BLaER1 treated with 17β-estradiol and CSF1 and Interleukin-3, amounts not matched to agents 10 nM and 100 nM (cell line): ENCODE data around the gene CRPPA.
A peak's percentile ranks its signal among the peaks of the same experiment; 100 is the strongest.

ENCODE experiments used
- H3K27ac ChIP-seq, 11 experiments: shearing (Covaris generic); formaldehyde crosslinking; 2 replicates each; pipeline ENCODE4 v1.8.1; 2022
- H3K27me3 ChIP-seq, 11 experiments: shearing (Covaris generic); formaldehyde crosslinking; 2 replicates each; pipeline ENCODE4 v1.8.1; 2022
- H3K36me3 ChIP-seq, 11 experiments: shearing (Covaris generic); formaldehyde crosslinking; 2 replicates each; pipeline ENCODE4 v1.8.1; 2022
- H3K4me1 ChIP-seq, 10 experiments: shearing (Covaris generic); formaldehyde crosslinking; 2 replicates each; pipeline ENCODE4 v1.8.1; 2022
- H3K4me2 ChIP-seq, 11 experiments: shearing (Covaris generic); formaldehyde crosslinking; 2 replicates each; pipeline ENCODE4 v1.8.1; 2022
- H3K4me3 ChIP-seq, 10 experiments: shearing (Covaris generic); formaldehyde crosslinking; 2 replicates each; pipeline ENCODE4 v1.8.1; 2022
- H3K9ac ChIP-seq, 11 experiments: shearing (Covaris generic); formaldehyde crosslinking; 2 replicates each; pipeline ENCODE4 v1.8.1; 2022
- H3K9me3 ChIP-seq, 11 experiments: shearing (Covaris generic); formaldehyde crosslinking; replicated peaks in 1 of 11; 2 replicates each; pipeline ENCODE4 v1.8.1; 2022
- H4K20me1 ChIP-seq, 11 experiments: shearing (Covaris generic); formaldehyde crosslinking; 2 replicates each; pipeline ENCODE4 v1.8.1; 2022
- Cebpa-rat ChIP-seq, 11 experiments: shearing (Covaris generic); IDR thresholded peaks; 2 replicates each; pipeline ENCODE4 v1.8.1; 2022

Gene CRPPA

DNA sequence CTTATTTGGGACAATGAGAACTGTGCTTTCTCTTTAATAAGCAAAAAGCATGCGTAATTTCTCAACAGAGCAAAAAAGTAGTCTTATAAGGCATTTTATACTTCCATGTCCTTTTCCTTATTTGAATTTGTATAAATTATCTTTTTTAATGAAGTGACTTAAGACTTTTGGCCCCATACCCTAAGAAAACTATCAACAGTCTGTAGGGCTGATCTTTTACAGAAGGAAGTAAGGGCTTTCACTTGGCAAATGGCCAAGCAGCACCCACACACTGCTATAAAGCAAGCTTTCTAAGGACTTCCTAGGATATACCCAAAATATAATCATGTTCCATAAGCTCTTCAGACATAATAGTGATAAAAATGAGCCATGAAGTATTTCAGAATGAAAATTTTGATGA lies 3.4 kb downstream of the CRPPA start:
- peaks cover 0 to 6% (median 0%) of the 10 kb centered on the region in 11 experiments; a peak in 2 of 22 replicates for H3K9me3 ChIP-seq
- peak overlapping the region in 4 of 11 experiments; percentile 54 to 79 (median 68); a peak in 7 of 22 replicates for H3K4me2 ChIP-seq
- no peaks in the 10 kb centered on the region for H3K36me3 ChIP-seq
- peak overlapping the region in 6 of 11 experiments; percentile 33 to 81 (median 61); a peak in 7 of 22 replicates for H3K27ac ChIP-seq
- no peak overlapping the region for H3K4me3 ChIP-seq
- TF ChIP-seq Cebpa-rat (IDR thresholded peaks at IDR 0.05) = no peak
- H3K9ac ChIP-seq = no peak overlapping the region
- no peaks in the 10 kb centered on the region for H4K20me1 ChIP-seq
- H3K4me1 ChIP-seq = peaks cover 25 to 47% (median 31%) of the 10 kb centered on the region in 10 experiments; a peak in 19 of 20 replicates
- H3K27me3 ChIP-seq = peaks cover 0 to 46% (median 0%) of the 10 kb centered on the region in 11 experiments; a peak in 6 of 22 replicates

- no peak for TF ChIP-seq Cebpa-rat (IDR thresholded peaks at IDR 0.05)
- peak overlapping the region in 9 of 11 experiments; percentile 14 to 81 (median 56); a peak in 14 of 22 replicates for H3K27ac ChIP-seq
- peaks cover 0 to 6% (median 0%) of the 10 kb centered on the region in 11 experiments; a peak in 2 of 22 replicates for H3K9me3 ChIP-seq
- peak overlapping the region; percentile 7 to 79 (median 40); a peak in 16 of 22 replicates for H3K4me2 ChIP-seq
- H3K27me3 ChIP-seq = peaks cover 0 to 50% (median 0%) of the 10 kb centered on the region in 11 experiments; a peak in 6 of 22 replicates
- no peaks in the 10 kb centered on the region for H3K36me3 ChIP-seq
- peaks cover 20 to 40% (median 26%) of the 10 kb centered on the region in 10 experiments; a peak in 19 of 20 replicates for H3K4me1 ChIP-seq
- no peaks in the 10 kb centered on the region for H4K20me1 ChIP-seq
- peak overlapping the region in 2 of 11 experiments; percentile 21 to 59; a peak in 3 of 22 replicates for H3K9ac ChIP-seq
- H3K4me3 ChIP-seq = no peak overlapping the region
Measured at GRCh38 chr7:16416289-16417282, 4.8 kb downstream of the CRPPA start.

DNA sequence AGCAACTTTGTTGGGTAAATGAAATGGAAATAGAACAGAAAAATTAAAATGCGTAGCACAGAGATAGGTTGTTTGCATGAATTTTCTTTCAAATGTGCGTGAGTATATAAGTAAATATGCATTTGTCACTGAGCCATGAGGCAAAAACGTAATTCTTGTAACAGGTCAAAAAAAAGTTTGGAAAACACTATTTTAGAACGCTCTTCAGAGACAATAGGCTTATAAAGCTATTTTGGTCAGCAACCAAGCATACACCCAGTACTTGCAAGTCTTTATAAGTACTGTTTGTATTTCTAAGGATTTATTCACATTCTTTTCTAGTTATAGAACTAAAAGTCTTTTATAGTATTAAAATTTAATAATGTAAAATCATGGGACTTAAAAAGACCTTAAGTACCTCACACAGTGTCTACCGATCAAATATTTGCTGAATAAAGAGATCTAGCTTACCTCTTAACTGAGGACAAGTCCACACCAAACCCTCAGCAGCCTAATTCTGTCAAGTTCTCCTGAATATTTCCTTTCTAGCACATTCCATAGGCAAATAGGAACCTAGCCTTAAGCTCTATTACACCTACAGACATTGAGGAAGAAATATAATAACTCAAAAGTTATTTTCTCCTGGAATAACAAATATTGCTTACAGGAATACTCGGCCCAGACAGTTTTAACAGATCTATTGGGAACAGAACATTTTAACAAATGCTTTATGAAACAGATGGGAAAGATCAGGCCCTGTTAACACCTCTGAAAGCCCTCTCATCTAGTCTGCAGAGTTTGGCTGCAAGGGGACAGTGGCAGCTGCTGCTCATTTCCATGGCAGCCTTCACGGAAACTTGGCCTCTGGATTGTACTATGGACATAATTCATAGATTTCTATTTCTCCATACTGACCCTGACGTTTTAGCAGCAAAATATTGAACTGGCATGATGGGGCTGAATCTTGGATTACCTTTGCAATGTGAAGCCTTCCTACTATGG lies 8.8 kb downstream of the CRPPA start:
- Histone ChIP-seq H4K20me1 (no peaks in the 10 kb centered on the region), H3K4me2 (no peak overlapping the region), H3K36me3 (no peaks in the 10 kb centered on the region), H3K27ac (no peak overlapping the region), H3K9me3 (no peaks in the 10 kb centered on the region), H3K27me3 (peaks cover 0 to 87% (median 0%) of the 10 kb centered on the region in 11 experiments; a peak in 6 of 22 replicates), H3K4me3 (no peak overlapping the region), H3K4me1 (peaks cover 7 to 18% (median 13%) of the 10 kb centered on the region in 10 experiments; a peak in 18 of 20 replicates), H3K9ac (no peak overlapping the region)
- no peak for TF ChIP-seq Cebpa-rat (IDR thresholded peaks at IDR 0.05)

DNA sequence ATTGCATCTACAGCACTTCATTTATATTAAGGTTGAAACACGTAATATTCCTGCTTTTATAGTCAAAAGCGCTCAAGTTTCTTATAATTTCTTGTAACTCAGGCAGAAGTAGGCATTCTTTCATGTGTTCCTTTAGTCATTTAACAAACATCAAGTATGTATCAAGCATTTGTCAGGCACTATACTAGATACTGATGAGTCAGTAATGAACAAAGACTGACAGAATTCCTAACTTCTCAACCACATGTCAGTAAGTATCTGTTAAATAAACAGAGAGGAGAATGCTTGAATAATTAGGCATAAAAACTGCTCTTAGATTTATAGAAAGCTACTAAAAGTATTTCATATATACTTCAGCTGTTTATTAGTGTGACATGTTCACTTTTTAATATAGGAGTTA lies 9.9 kb downstream of the CRPPA start:
- Histone ChIP-seq H3K27ac (no peak overlapping the region), H4K20me1 (no peaks in the 10 kb centered on the region), H3K9me3 (no peaks in the 10 kb centered on the region), H3K9ac (no peak overlapping the region), H3K4me3 (no peak overlapping the region), H3K36me3 (no peaks in the 10 kb centered on the region), H3K4me2 (no peak overlapping the region), H3K27me3 (peaks cover 0 to 99% (median 0%) of the 10 kb centered on the region in 11 experiments; a peak in 6 of 22 replicates), H3K4me1 (peaks cover 0 to 8% (median 1%) of the 10 kb centered on the region in 10 experiments; a peak in 12 of 20 replicates)
- no peak for TF ChIP-seq Cebpa-rat (IDR thresholded peaks at IDR 0.05)

DNA sequence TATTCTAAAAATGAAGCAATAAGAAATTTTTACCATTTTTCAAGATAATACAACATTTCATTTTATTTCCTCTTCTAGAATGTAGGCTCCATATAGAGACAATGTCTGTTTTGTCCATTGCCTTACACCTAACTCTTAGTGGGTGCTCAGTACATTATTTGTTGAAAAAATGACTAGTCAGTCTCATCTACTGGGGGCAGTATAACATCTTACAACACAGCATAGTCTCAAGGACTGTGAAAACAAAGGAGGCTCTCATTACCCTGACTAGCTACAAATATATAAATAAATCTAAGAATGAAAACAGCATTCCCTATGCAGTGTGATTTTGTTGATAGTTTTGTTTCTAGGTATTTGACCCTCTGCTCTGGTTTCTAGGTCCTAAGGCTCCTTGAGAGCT lies 11.6 kb downstream of the CRPPA start:
- Histone ChIP-seq H4K20me1 (peaks cover 0 to 4% (median 0%) of the 10 kb centered on the region in 11 experiments; a peak in 1 of 22 replicates), H3K27ac (no peak overlapping the region)
- no peak for TF ChIP-seq Cebpa-rat (IDR thresholded peaks at IDR 0.05)

DNA sequence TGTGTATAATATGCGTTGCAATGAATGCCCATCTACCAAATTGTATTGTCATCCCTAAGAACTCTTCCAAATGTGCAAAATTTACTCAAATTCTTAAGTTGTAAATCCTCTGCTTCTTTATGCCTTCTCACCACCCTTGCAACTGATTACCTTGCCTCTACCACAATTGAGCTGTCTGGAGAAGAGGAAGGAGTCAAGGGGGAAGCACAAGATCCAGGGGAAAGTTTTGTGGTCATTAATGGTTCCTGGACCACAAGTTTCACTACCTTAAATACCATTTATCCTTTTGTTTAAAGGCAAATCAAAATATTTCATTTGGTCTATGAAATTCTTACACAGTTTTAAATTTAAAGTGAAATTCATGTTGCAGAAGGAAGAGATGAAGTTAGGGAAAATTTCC lies 16.7 kb downstream of the CRPPA start:
- Histone ChIP-seq H3K4me2 (peak overlapping the region in 3 of 11 experiments; percentile 29 to 56 (median 33); a peak in 4 of 22 replicates), H3K36me3 (0 out of 22 replicates have a peak, but pooled peaks cover 0 to 4% (median 0%) of the 10 kb centered on the region in 11 experiments)
- TF ChIP-seq Cebpa-rat (IDR thresholded peaks at IDR 0.05) = no peak

More for the DNA sequence above, 11.6 kb downstream of the CRPPA start:
- Histone ChIP-seq H3K36me3 (no peaks in the 10 kb centered on the region), H3K27me3 (peaks cover 0 to 93% (median 0%) of the 10 kb centered on the region in 11 experiments; a peak in 7 of 22 replicates), H3K9me3 (no peaks in the 10 kb centered on the region), H3K4me1 (peaks cover 0 to 7% (median 0%) of the 10 kb centered on the region in 10 experiments; a peak in 4 of 20 replicates), H3K4me2 (no peak overlapping the region), H3K9ac (no peak overlapping the region), H3K4me3 (no peak overlapping the region)

DNA sequence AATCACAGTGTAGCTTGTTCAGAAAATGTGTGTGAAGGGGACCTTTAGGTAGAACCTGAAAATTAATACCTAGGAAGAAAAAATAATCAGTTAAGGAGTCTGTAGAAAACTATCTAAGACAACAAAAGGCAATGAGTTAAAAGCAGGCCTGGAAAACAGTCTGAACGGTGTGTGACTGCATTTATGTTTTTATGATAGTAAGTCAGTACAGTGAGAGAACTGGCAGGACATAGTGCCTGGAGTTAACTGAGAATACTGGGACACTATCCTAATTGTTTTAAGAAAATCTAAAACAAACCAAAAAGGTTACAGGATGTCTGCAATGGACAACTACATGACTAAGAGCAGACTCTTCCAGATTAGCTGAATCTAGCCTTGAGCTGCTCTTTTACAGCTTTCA lies 17.9 kb downstream of the CRPPA start:
- no peak for TF ChIP-seq Cebpa-rat (IDR thresholded peaks at IDR 0.05)
- H3K4me3 ChIP-seq = no peak overlapping the region
- 0 out of 22 replicates have a peak, but pooled peaks cover 0 to 4% (median 0%) of the 10 kb centered on the region in 11 experiments for H3K36me3 ChIP-seq
- H3K9ac ChIP-seq = no peak overlapping the region
- no peak overlapping the region for H3K27ac ChIP-seq
- H4K20me1 ChIP-seq = peaks cover 0 to 4% (median 0%) of the 10 kb centered on the region in 11 experiments; a peak in 1 of 22 replicates
- peaks cover 40 to 55% (median 47%) of the 10 kb centered on the region in 11 experiments for H3K9me3 ChIP-seq
- peaks cover 0 to 71% (median 0%) of the 10 kb centered on the region in 11 experiments; a peak in 7 of 22 replicates for H3K27me3 ChIP-seq
- peaks cover 0 to 13% (median 2%) of the 10 kb centered on the region in 10 experiments; a peak in 4 of 20 replicates for H3K4me1 ChIP-seq
- no peak overlapping the region for H3K4me2 ChIP-seq

More for the DNA sequence above, 16.7 kb downstream of the CRPPA start:
- H3K27me3 ChIP-seq = peaks cover 0 to 83% (median 0%) of the 10 kb centered on the region in 11 experiments; a peak in 7 of 22 replicates
- peaks cover 28 to 43% (median 36%) of the 10 kb centered on the region in 11 experiments for H3K9me3 ChIP-seq
- no peak overlapping the region for H3K4me3 ChIP-seq
- H3K4me1 ChIP-seq = peaks cover 0 to 13% (median 2%) of the 10 kb centered on the region in 10 experiments; a peak in 4 of 20 replicates
- H3K9ac ChIP-seq = no peak overlapping the region
- H4K20me1 ChIP-seq = peaks cover 0 to 4% (median 0%) of the 10 kb centered on the region in 11 experiments; a peak in 1 of 22 replicates
- H3K27ac ChIP-seq = no peak overlapping the region
